Panc1 (cell line): ENCODE results near the gene KIF1A.

Experiments used
- POLR2AphosphoS5 ChIP-seq: IDR thresholded peaks from 2 replicates; pipeline ENCODE4 v1.6.1; 2012; ENCODE audit warnings: mild to moderate bottlenecking, low read depth, low read length, moderate library complexity
- SIN3A ChIP-seq: IDR thresholded peaks from 2 replicates; pipeline ENCODE4 v1.6.1; 2012; ENCODE audit warnings: low read depth, mild to moderate bottlenecking, low read length, moderate library complexity, borderline replicate concordance; ENCODE audit not compliant: insufficient read depth
- TF ChIP-seq, protein P1 (sequence below): fragments of 450-650 bp; IDR thresholded peaks from 2 replicates; pipeline ENCODE4 v1.5.1; 2017; ENCODE audit warnings: mild to moderate bottlenecking

- TF ChIP-seq POLR2AphosphoS5 (no peak), SIN3A (no peak)
- TF ChIP-seq, protein P1, sequence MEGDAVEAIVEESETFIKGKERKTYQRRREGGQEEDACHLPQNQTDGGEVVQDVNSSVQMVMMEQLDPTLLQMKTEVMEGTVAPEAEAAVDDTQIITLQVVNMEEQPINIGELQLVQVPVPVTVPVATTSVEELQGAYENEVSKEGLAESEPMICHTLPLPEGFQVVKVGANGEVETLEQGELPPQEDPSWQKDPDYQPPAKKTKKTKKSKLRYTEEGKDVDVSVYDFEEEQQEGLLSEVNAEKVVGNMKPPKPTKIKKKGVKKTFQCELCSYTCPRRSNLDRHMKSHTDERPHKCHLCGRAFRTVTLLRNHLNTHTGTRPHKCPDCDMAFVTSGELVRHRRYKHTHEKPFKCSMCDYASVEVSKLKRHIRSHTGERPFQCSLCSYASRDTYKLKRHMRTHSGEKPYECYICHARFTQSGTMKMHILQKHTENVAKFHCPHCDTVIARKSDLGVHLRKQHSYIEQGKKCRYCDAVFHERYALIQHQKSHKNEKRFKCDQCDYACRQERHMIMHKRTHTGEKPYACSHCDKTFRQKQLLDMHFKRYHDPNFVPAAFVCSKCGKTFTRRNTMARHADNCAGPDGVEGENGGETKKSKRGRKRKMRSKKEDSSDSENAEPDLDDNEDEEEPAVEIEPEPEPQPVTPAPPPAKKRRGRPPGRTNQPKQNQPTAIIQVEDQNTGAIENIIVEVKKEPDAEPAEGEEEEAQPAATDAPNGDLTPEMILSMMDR = no peak
These were observed 35.2 kb downstream of the KIF1A start for GRCh38 chr2:240784629-240785423.
